Measurements from ENCODE around the gene GALNT15.

- no peak for TF ChIP-seq POLR2A (IDR thresholded peaks at IDR 0.05; ENCODE audit: low read depth, low read length)
- no peak for TF ChIP-seq POLR2AphosphoS5 (IDR thresholded peaks at IDR 0.05; ENCODE audit: low read depth, low read length)
Observed at GRCh38 chr3:16180737-16181134, 6.3 kb downstream of the GALNT15 start.

All from GM12892 (cell line).